AG04450 (cell line): ENCODE measurements around the gene TINAGL1. TPM values are rescaled to one million over a fixed set of nuclear protein-coding genes. Genes with fewer than 3 reads are reported as not detected.

ENCODE experiments used
- CTCF ChIA-PET: fragments of 300-600, 350-600 bp; formaldehyde crosslinking; extraction: SDS; loops from one replicate; lab custom pipeline; 2022; ENCODE audit warnings: antibody characterized with exemption, inconsistent platforms; lab: Charles Lee
- POLR2A ChIA-PET: fragments of 350-600 bp; formaldehyde crosslinking; extraction: SDS; loops from one replicate; lab custom pipeline; 2021; ENCODE audit warnings: antibody characterized with exemption, inconsistent platforms; lab: Yijun Ruan, JAX
- DNase-seq: peaks from one replicate; pipeline ENCODE4 v3.0.0-alpha.2; 2011; ENCODE audit warnings: low read depth, low spot score
- H3K27ac ChIP-seq: one replicate; pipeline ENCODE4 v1.5.1; 2012; ENCODE audit warnings: low read depth, low read length, control low read depth
- H3K27me3 ChIP-seq: one replicate; pipeline ENCODE4 v1.6.0; 2012; ENCODE audit warnings: low read length; ENCODE audit not compliant: control insufficient read depth, insufficient read depth
- H3K4me3 ChIP-seq: 2 replicates; pipeline ENCODE4 v1.5.1; 2011; ENCODE audit warnings: mild to moderate bottlenecking, low read depth, low read length, control low read depth
- H3K9me3 ChIP-seq: 2 replicates; pipeline ENCODE4 v1.5.1; 2012; ENCODE audit warnings: low read length; ENCODE audit not compliant: control insufficient read depth, insufficient read depth
- CTCF ChIP-seq: IDR thresholded peaks from 2 replicates; pipeline ENCODE4 v1.5.1; 2011; ENCODE audit warnings: low read depth, low read length, control low read depth, inconsistent platforms
- polyA minus RNA-seq: library from RNA; depleted of rRNA, polyadenylated mRNA; stranded (reverse); fragments of >200 nt; gene quantifications from 2 replicates; pipeline ENCODE4 v1.2.3, GENCODE V29; 2011; rRNA and poly(A)+ RNA removed
- polyA plus RNA-seq: library from polyadenylated mRNA; depleted of rRNA; stranded (reverse); fragments of >200 nt; gene quantifications from 2 replicates; pipeline ENCODE4 v1.2.3, GENCODE V29; 2011; rRNA removed

Gene TINAGL1
- polyA plus RNA-seq (0.32 and 0.36 TPM in 2 replicates), polyA minus RNA-seq (0.18 and 0.39 TPM in 2 replicates)

GRCh38 chr1:31576201-31576669, at the start of gene TINAGL1:
TINAGL1 (plus strand) TSS chr1:31576515; CDS start chr1:31577149, 634 bp downstream.
- DNase-seq: no peak
- POLR2A ChIA-PET: no interaction called here
- TF ChIP-seq CTCF: no peak
- H3K27ac ChIP-seq: no peak within 1 kb of the TSS
- H3K27me3 ChIP-seq: no peaks in the 10 kb centered on the region
- H3K4me3 ChIP-seq: no peak within 1 kb of the TSS
- no peaks in the 10 kb centered on the region for H3K9me3 ChIP-seq
- CTCF ChIA-PET: interaction anchor here (0.6 kb wide), 1 partner anchor 13 kb away, joined by 3 read pairs; no protein-coding TSS in a partner anchor

GRCh38 chr1:31529999-31530684, 46.2 kb upstream of the TINAGL1 start:
- DNase-seq: no peak
- Histone ChIP-seq H3K27ac (no peak overlapping the region), H3K27me3 (peaks cover 6% of the 10 kb centered on the region), H3K4me3 (no peak overlapping the region), H3K9me3 (no peaks in the 10 kb centered on the region)
- no peak for TF ChIP-seq CTCF
- CTCF ChIA-PET: interaction anchor here (0.6 to 2.4 kb wide), 4 partner anchors 10 to 108 kb away, joined by 3 to 20 read pairs (median 8); no protein-coding TSS in a partner anchor
- POLR2A ChIA-PET: no interaction called here

- Histone ChIP-seq H3K27ac (no peak overlapping the region), H3K9me3 (no peaks in the 10 kb centered on the region), H3K27me3 (peaks cover 6% of the 10 kb centered on the region), H3K4me3 (no peak overlapping the region)
- ChIA-PET POLR2A (interaction anchor here (1.2 kb wide), 1 partner anchor 135 kb away, joined by 3 read pairs; no protein-coding TSS in a partner anchor), CTCF (interaction anchor here (0.5 to 2.4 kb wide), 10 partner anchors 16 to 367 kb away, joined by 3 to 20 read pairs (median 4); no protein-coding TSS in a partner anchor)
- peak; percentile 32 for DNase-seq
- TF ChIP-seq CTCF: no peak
These were observed 44.9 kb upstream of the TINAGL1 start for GRCh38 chr1:31531177-31531999.

GRCh38 chr1:31532173-31532572, 44.1 kb upstream of the TINAGL1 start:
- POLR2A ChIA-PET: no interaction called here
- Histone ChIP-seq H3K4me3 (no peak overlapping the region), H3K27me3 (peaks cover 6% of the 10 kb centered on the region), H3K9me3 (no peaks in the 10 kb centered on the region), H3K27ac (no peak overlapping the region)
- TF ChIP-seq CTCF: no peak
- CTCF ChIA-PET: interaction anchor here (0.5 to 2.4 kb wide), 7 partner anchors 17 to 368 kb away, joined by 3 to 20 read pairs (median 6); no protein-coding TSS in a partner anchor
- no peak for DNase-seq
